Aorta (tissue), 5 donors: Measurements from ENCODE around the gene NSUN2. TPM values are rescaled to one million over a fixed set of nuclear protein-coding genes. Genes with fewer than 3 reads are reported as not detected.

ENCODE experiments used
- ATAC-seq: fragments of 200-7000 bp; cut with Tn5 transposase; one replicate; pipeline ENCODE4 v1.9.1; 2022; ENCODE audit warnings: moderate library complexity; ENCODE audit not compliant: low FRiP score
- DNase-seq, 2 donors: peaks; one replicate each; pipeline ENCODE4 v3.0.0-alpha.2; 2020
- H3K27ac ChIP-seq, 2 donors: one replicate each; pipeline ENCODE4 v1.5.1; 2013; ENCODE audit warnings: low read length in 2 of 2, mild to moderate bottlenecking in 2 of 2, moderate library complexity in 2 of 2, control low read depth in 1 of 2, inconsistent platforms in 1 of 2, low read depth in 1 of 2
- H3K27me3 ChIP-seq, 2 donors: one replicate each; pipeline ENCODE4 v1.6.1; 2013; ENCODE audit warnings: control low read depth in 1 of 2, low read length in 1 of 2, mild to moderate bottlenecking in 1 of 2, moderate library complexity in 1 of 2; ENCODE audit not compliant: insufficient read depth in 2 of 2, control insufficient read depth in 1 of 2
- H3K36me3 ChIP-seq, 2 donors: one replicate each; pipeline ENCODE4 v1.6.1; 2013; ENCODE audit warnings: control low read depth in 1 of 2, low read length in 1 of 2, mild to moderate bottlenecking in 1 of 2; ENCODE audit not compliant: insufficient read depth in 2 of 2, control insufficient read depth in 1 of 2
- H3K4me1 ChIP-seq, 2 donors: one replicate each; pipeline ENCODE4 v1.6.1; 2013; ENCODE audit warnings: low read length in 2 of 2, control low read depth in 1 of 2, mild to moderate bottlenecking in 1 of 2, moderate library complexity in 1 of 2; ENCODE audit not compliant: insufficient read depth in 2 of 2, control insufficient read depth in 1 of 2
- H3K4me3 ChIP-seq, 2 donors: one replicate each; pipeline ENCODE4 v1.5.1; 2013; ENCODE audit warnings: low read length in 2 of 2, control low read depth in 1 of 2, mild to moderate bottlenecking in 1 of 2
- H3K9me3 ChIP-seq: one replicate; pipeline ENCODE4 v1.6.1; 2013; ENCODE audit warnings: mild to moderate bottlenecking, low read length; ENCODE audit not compliant: control insufficient read depth
- WGBS, 2 donors: extraction: QIAGEN DNeasy Blood & Tissue Kit; methylation state at CpG; one replicate each; pipeline ENCODE4 v1.1.7; 2013; 5-methylcytosine and 5-hydroxymethylcytosine counted together
- intact Hi-C, 2 donors: fragments of 100-400 bp; cut with DNase I; formaldehyde crosslinking; loops; one replicate each; pipeline versions ENCODE4 v1.14.2 to v1.15.0; 2022
- polyA plus RNA-seq, 2 donors: library from polyadenylated mRNA; stranded (reverse); fragments of 200-250 nt; gene quantifications; one replicate each; pipeline ENCODE4 v1.2.3, GENCODE V29; 2013
- total RNA-seq, 2 donors: library from RNA; stranded (reverse); fragmentation: NEBNext Ultra II Directional; extraction: Animal tissue kit (Norgen Biotek cat#: 25700); gene quantifications; one replicate each; pipeline ENCODE4 v1.2.1, GENCODE V29; 2021
- donor health status: healthy with polysubstance abuse.
- donor health status: Bipolar disorder and iron deficiency.
- donor health status: DM: no; HTN: no; CAD: no.
- donor health status: DM: no; HTN: no; CAD: no.
- donor health status: DM: yes; HTN: yes; CAD: no.

NSUN2 gene
- total and polyA plus RNA-seq, 4 donors = 15.0 to 46.1 (median 41.8) TPM

DNA sequence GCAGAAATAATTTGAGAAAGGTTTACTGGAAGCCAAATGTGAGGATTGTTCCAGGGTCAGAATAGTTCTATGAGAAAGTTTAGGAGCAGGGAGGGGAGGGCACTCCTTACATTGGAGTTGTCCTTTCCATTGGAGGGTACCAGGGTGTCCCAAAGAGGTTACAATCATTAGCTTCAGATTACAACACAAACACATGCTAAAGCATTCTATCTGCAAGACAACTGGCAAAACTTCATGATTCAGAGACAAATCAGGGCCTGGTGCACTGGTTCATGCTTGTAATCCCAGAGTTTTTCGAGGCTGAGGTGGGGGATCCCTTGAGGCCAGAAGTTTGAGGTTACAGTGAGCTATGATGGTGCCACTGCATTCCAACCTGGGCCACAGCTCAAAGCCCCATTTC lies 51.8 kb downstream of the NSUN2 start:
- ATAC-seq (no peak), DNase-seq (no peak)
- Histone ChIP-seq H3K4me3 (no peak overlapping the region), H3K4me1 (peaks cover 0 to 4% of the 10 kb centered on the region in 2 donors), H3K36me3 (no peaks in the 10 kb centered on the region), H3K27me3 (no peaks in the 10 kb centered on the region), H3K9me3 (no peaks in the 10 kb centered on the region), H3K27ac (no peak overlapping the region)
- intact Hi-C loops = loop anchor here in 1 of 2 donors (5.0 kb wide), 1 partner anchor 204 kb away; the partner anchor contains the start of gene MED10
- WGBS, 2 donors = 30 to 44% methylated on average over 1 of the region's 1 CpG

GRCh38 chr5:6579535-6579934 lies 53.3 kb downstream of the NSUN2 start:
- intact Hi-C loops = loop anchor here (5.0 kb wide), 3 partner anchors 127 to 1087 kb away; partner anchors contain the start of gene MED10 (in 1 of the 2)
- H3K9me3 ChIP-seq = no peaks in the 10 kb centered on the region
- peaks cover 0 to 4% of the 10 kb centered on the region in 2 donors for H3K4me1 ChIP-seq
- no peaks in the 10 kb centered on the region for H3K27me3 ChIP-seq
- whole genome bisulfite sequencing, 2 donors = 81 to 92% methylated on average over 5 of the region's 5 CpGs
- DNase-seq = no peak
- H3K4me3 ChIP-seq = no peak overlapping the region
- H3K27ac ChIP-seq = no peak overlapping the region
- H3K36me3 ChIP-seq = no peaks in the 10 kb centered on the region
- ATAC-seq = no peak

DNA sequence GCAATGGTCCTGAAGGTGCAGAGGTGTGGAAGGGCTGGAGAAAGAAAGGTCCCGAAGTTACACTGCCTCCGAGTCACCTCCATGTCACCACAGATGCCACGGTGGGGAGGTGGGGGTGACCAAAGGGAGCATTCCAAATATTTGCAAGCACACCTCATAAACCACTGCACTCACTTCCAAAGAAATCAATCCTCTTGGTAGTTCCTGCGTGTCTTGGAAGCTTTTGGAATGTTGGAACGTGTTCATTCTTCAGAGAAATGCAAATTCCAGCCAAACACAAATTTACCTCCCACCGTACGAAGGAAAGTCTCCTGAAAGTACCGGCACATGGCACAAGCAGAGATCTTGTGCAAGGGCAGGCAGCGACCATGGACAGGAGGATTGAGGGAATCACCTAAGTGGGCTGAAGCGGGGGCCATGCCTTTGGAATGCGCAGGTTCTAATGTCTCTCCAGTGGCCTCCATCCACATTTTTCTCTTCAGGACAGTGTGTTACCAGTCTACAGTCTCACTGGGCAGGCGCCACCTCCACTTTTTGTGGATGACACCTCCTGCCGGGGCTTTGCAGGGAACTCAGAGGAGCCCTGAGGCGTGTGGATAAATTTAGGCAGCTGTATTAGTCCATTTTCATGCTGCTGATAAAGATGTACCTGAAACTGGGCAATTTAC lies 54.0 kb downstream of the NSUN2 start:
- H3K4me1 ChIP-seq = peaks cover 0 to 4% of the 10 kb centered on the region in 2 donors
- DNase-seq = no peak
- H3K4me3 ChIP-seq = no peak overlapping the region
- no peaks in the 10 kb centered on the region for H3K36me3 ChIP-seq
- WGBS, 2 donors = 32 to 38% methylated on average over 14 of the region's 14 CpGs
- H3K9me3 ChIP-seq = no peaks in the 10 kb centered on the region
- ATAC-seq = no peak
- no peaks in the 10 kb centered on the region for H3K27me3 ChIP-seq
- intact Hi-C loops = loop anchor here (5.0 kb wide), 3 partner anchors 127 to 1087 kb away; partner anchors contain the start of gene MED10 (in 1 of the 2)
- no peak overlapping the region for H3K27ac ChIP-seq

- Histone ChIP-seq H3K4me1 (no peaks in the 10 kb centered on the region), H3K36me3 (no peaks in the 10 kb centered on the region), H3K27me3 (no peaks in the 10 kb centered on the region), H3K9me3 (no peaks in the 10 kb centered on the region), H3K27ac (no peak overlapping the region), H3K4me3 (no peak overlapping the region)
- DNase-seq = no peak
- ATAC-seq = peak; percentile 15
- 60 to 64% methylated on average over 5 of the region's 5 CpGs for WGBS, 2 donors
- intact Hi-C loops = loop anchor here (2.0 to 5.0 kb wide), 4 partner anchors 125 to 1085 kb away; partner anchors contain the start of gene MED10 (in 1 of the 2)
These were observed 55.9 kb downstream of the NSUN2 start for GRCh38 chr5:6576861-6577501.

DNA sequence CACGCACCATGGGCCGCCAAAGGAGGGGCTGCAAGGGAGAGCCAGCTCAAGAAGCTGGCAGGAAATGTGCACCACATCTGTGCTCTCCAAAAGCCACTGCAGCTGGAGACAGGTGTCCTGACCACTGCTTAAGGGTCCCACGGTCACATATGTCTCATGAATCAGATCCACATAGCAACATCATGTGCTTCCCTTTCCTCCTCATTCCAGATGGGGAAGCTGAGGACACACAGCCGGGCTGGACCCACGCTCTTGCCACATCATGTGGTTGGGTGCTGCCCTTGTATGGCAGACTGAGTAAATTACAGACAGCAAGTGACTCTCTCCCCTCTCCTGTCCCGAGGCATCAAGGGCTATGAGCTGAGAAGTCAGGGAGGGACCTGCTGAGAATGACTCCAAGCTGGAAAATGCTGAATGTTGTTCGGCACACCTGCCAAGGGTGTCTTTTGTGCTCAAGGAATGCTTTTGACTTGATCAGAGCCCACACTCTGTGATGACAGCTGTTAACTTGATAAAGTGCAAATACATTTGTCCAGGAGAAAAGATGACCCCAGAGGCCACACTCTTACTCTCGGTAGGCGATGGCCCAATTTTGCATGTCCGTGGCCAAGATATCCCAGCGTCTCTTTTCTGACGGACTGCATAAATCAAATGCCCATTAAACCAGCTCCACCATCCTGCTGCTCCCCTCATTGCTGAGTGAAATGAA lies 58.2 kb downstream of the NSUN2 start:
- no peak for ATAC-seq
- Histone ChIP-seq H3K36me3 (no peaks in the 10 kb centered on the region), H3K9me3 (no peaks in the 10 kb centered on the region), H3K27me3 (no peaks in the 10 kb centered on the region), H3K4me3 (no peak overlapping the region), H3K4me1 (no peaks in the 10 kb centered on the region), H3K27ac (no peak overlapping the region)
- no peak for DNase-seq
- 53 to 65% methylated on average over 12 of the region's 12 CpGs for whole genome bisulfite sequencing, 2 donors
- intact Hi-C loops = loop anchor here (5.0 kb wide), 3 partner anchors 122 to 1082 kb away; partner anchors contain the start of gene MED10 (in 1 of the 2)

DNA sequence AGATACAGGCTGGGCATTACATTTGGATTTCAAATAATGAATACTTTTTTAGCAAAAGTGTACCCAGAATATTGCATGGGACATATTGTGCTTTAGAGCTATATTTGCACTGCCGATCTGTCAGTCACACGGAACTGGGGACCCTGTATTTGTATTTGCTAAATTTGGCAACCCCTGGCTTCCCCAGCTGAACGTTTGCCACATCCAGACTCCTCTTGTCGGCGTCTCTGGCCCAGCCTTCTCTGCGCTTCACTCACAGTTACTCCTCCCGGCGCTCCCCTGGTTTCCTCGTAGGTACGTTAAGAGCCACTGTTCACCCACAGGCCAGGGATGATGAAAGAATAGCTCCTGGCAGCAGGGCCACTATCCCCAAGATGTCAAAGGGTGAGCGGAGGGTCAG lies 58.7 kb downstream of the NSUN2 start:
- Histone ChIP-seq H3K27me3 (no peaks in the 10 kb centered on the region), H3K9me3 (no peaks in the 10 kb centered on the region), H3K36me3 (no peaks in the 10 kb centered on the region), H3K27ac (no peak overlapping the region), H3K4me3 (no peak overlapping the region), H3K4me1 (no peaks in the 10 kb centered on the region)
- DNase-seq = no peak
- WGBS, 2 donors = 35 to 50% methylated on average over 11 of the region's 11 CpGs
- intact Hi-C loops = no loop called here
- no peak for ATAC-seq

- WGBS, 2 donors = 83 to 86% methylated on average over 12 of the region's 12 CpGs
- Histone ChIP-seq H3K36me3 (no peaks in the 10 kb centered on the region), H3K4me1 (no peaks in the 10 kb centered on the region), H3K27me3 (no peaks in the 10 kb centered on the region), H3K27ac (no peak overlapping the region), H3K4me3 (no peak overlapping the region), H3K9me3 (no peaks in the 10 kb centered on the region)
- intact Hi-C loops = no loop called here
- DNase-seq = no peak
- no peak for ATAC-seq
These were observed 59.2 kb downstream of the NSUN2 start for GRCh38 chr5:6573651-6574101.

DNA sequence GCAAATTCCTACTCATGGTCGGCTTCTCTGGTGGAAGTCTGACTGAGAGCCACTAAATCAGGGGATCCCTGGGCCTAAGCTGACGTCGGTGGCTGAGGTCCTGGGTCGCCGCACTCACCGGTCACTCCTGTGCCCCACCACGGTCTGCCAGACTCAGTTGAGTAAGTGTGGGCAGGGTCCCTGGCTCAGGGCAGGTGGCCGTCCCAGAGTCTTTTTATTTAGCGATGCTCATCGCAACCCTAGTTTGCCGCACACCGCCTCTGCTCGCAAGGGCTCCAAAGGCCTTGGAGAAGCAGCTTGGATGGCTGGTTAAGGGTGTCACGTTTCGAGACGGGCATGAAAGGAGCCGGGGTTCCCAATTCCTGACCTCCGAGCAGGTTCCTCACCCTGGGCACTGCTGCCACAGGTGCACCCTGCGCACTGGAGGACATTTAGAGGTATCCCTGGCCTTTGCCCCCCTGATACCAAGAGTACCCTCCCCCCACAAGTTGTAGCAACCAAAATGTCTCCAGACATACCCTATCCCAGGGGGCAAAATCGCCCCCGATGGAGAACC lies 59.9 kb downstream of the NSUN2 start:
- H3K27me3 ChIP-seq = no peaks in the 10 kb centered on the region
- no peak overlapping the region for H3K4me3 ChIP-seq
- WGBS, 2 donors = 96% methylated on average over 21 of the region's 21 CpGs
- DNase-seq = no peak
- H3K9me3 ChIP-seq = no peaks in the 10 kb centered on the region
- H3K27ac ChIP-seq = no peak overlapping the region
- intact Hi-C loops = no loop called here
- H3K4me1 ChIP-seq = no peaks in the 10 kb centered on the region
- H3K36me3 ChIP-seq = no peaks in the 10 kb centered on the region
- ATAC-seq = no peak
